Stimulated activated naive CD4-positive, alpha-beta T cell treated with Interleukin-2 at 50 U/mL for 16 hours (primary cell): Measurements from ENCODE around the gene SNAPC1.
"Not testable (repeated sequence)": the region's sequence is repeated elsewhere in the genome, so short reads cannot be mapped to it uniquely, and the experiment has no call there.

Experiments used
- DNase-seq: peaks from one replicate; lab custom pipeline; 2025; lab: John Stamatoyannopoulos, UW

Gene SNAPC1

DNA sequence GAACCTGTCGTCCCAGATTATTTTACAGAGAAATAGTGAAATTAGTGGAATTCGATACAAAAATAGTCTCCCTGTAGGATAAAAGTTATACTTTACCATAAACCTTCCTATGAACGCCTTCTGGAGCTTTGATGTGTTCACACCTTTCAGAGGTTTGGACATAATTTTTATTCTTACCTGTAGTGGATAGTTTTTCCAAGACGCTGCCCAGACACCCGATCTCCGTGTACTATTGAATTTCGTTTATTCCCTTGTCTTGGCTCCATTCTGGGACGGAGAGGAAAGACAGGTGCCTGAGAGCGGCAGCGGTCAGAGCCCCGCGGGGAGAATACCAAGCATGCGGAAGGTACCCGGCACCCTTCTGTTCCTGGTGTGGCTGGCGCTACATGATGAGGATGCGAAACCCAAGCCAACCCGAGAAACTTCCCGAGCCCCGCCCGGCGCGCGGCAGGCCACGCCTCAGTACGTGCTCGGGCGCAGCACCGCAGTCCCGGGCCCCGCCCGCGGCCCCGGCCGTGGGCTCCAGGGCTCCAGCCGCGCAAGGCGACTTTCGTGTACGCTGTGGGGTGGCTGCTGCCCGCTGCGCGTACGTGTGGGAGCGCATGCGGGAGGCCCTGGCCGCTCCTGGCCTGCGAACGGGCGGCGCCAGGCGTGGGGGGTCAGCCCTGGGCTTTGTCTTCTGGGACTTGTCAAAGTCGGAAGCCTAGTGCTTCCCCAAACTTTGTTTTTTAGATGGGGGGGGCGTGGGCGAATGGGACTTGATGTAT is 11.3 kb upstream of the SNAPC1 start:
- peak; percentile 63 for DNase-seq

DNA sequence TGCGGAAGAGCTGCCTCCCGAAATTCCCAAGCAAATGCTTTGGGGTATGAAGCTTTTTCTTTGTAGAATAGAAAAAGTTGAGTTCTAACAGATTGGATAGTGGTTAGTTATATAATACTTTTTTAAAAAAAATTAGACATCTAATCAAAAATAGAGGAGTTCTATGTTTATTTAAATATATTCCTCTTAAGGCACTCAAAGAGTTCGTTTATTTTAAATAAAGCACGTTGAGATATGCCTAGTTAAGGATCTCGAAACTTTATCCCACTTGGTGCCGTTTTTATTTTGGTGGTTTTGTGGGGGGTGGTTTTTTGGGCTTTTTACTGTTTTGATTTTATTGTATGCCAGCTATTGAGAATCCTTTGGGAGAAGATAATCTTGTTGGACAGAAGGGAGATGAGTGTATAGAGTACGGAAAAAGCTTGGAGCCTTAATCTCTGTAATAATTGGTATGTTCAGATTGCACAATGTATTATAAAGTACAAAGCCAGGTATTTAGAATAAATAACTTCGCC is 10.7 kb upstream of the SNAPC1 start:
- DNase-seq = no peak

- no peak for DNase-seq
Observed at GRCh38 chr14:61752626-61753025, 9.6 kb upstream of the SNAPC1 start.

DNA sequence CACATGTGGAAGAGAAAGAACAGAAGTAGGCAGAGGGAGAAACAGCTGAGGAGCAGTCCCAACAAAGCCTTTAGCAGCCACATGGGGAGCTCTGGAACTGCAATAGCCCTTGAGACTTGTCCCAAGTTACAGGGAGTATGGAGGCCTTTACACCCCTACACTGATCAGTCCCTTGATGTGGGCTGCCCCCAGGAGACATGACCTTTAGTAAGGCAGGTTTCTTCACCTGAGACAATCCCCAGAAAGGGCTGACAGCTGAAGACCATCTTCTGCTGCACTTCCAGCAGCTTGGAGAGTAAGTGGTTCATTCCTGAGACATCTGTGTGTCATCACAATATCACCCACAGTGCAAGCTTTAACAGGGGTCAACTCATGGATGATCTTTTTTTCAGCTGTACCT is 8.6 kb upstream of the SNAPC1 start:
- no peak for DNase-seq

GRCh38 chr14:61754627-61755381 is 7.4 kb upstream of the SNAPC1 start:
- DNase-seq = no peak

GRCh38 chr14:61755382-61755742 is 6.9 kb upstream of the SNAPC1 start:
- DNase-seq = not testable (repeated sequence)

DNA sequence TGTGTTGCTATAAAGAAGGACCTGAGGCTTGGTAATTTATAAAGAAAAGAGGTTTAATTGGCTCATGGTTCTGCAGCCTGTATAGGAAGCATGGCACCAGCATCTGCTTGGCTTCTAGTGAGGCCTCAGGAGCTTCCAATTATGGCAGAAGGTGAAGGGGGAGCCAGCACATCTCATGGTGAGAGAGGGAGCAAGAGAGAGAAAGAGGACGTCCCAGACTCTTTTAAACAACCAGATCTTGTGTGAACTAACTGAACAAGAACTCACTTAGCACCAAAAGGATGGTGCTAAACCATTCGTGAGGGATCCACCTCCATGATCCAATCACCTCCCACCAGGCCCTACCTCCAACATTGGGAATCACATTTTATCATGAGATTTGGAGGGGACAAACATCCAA is 6.1 kb upstream of the SNAPC1 start:
- no peak for DNase-seq

DNA sequence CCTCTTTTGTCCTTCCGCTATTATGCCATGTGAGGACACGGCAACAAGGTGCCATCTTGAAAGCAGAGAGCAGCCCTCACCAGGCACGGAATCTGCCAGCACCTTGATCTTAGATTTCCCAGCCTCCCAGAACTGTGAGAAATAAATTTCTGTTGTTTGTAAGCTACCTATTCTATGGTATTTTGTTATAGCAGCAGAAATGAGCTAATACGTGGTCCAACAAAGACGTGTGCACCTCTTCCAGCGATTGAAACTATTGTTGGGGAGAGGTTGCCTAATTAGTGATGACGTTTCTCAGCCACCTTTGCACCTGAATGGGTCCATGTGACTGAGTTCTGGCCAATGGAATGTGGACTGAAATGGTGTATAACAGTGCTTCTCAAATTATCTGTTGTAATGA is 2.3 kb upstream of the SNAPC1 start:
- DNase-seq = no peak

- DNase-seq = no peak
Observed at GRCh38 chr14:61761557-61761956, 663 bp upstream of the SNAPC1 start.

DNA sequence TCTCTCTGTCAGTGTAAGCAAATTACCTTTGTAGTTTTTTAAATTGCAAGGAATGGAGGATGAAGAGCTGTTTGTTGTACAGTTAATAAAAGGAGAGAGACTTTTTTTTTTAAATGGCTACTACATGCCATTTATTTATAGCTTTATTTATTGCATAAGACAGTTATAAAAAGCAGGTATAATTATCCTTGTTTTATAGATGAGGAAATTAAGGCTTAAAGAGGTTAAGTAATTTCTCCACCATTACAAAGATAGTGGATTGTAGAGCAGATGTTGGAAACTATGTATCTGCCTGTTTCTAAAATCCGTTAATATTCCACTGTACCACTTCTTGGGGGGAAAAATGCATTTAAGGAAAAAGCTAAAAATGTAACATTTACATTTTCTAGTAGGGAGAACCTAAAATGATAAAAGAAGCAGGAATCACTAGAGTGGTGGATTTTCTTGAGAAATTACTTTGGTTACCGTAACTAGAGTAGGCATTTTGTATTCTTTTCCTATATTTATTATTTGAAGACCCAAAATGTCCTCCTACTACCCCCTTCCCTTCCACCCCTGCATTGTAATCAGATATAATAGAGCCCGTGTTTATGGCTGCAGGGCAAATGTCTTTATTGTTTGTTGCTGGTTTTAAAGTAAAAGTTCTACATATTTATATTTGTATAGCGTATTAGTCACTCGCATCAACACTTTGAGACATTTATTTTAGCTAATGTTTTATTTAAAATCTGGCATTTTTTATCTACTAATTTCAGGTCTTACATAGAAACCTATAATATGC is 2.3 kb downstream of the SNAPC1 start:
- DNase-seq = no peak

DNA sequence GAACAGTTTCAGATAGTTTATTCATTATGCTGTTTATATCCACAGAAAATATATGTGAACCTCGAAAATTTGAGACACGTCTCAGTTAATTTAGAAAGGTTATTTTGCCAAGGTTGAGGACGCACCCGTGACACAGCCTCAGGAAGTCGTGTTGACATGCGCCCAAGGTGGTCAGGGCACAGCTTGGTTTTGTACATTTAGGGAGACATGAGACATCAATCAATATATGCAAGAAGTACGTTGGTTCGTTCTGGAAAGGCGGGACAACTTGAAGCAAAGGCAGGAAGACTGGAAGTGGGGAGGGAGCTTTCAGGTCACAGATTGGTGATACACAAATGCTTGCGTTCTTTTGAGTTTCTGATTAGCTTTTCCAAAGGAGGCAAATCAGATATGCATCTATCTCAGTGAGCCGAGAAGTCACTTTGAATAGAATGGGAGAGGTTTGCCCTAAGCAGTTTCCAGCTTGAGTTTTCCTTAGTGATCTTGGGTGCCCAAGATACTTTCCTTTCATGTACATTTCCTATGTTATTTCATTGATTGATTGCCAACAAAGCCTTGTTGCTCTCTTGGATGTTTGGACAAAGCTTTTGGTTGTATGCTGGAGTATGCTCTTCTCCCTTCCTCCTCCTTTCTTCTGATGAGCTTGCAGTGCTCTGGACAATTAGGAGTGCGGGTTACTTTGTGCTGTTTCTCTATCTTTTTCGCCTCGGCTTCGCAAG is 3.2 kb downstream of the SNAPC1 start:
- DNase-seq = no peak

GRCh38 chr14:61766151-61766550 is 3.9 kb downstream of the SNAPC1 start:
- DNase-seq = no peak

DNA sequence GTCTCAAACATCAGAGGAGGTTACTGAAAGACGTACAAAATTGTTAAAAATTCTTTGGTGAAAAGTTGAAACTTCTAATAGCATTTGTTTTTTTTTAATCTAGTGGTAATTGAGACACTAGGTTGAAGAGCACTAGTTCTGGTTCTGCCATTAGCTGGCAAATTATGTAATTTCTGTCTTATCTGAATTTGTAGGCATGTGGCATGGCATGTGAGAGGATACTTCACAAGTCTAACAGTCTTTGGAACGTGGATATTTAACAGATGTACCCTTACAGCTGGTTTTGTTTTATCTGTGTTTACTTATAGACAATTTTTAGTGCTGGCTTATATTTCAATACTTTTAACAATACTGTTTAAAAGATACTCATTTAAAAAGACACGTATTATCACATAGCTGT is 6.0 kb downstream of the SNAPC1 start:
- no peak for DNase-seq

- no peak for DNase-seq
Observed at GRCh38 chr14:61769893-61770292, 7.7 kb downstream of the SNAPC1 start.

DNA sequence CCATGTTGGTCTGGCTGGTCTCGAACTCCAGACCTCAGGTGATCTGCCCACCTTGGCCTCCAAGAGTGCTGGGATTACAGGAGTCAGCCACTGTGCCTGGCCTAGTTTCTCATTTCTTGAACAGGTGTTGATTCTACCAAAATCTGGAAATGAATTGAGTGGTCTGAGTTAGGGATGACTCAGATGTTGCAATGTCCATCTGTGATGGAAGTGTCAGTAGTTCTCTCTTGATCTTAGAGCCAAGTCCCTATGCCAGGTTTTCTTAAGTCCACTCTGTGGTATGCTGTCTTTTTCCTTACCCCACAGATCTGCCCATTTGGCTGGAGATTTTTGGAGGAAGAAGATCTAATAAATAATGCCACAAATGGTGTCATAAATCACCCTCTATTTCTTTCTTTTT is 12.6 kb downstream of the SNAPC1 start:
- DNase-seq = no peak

DNA sequence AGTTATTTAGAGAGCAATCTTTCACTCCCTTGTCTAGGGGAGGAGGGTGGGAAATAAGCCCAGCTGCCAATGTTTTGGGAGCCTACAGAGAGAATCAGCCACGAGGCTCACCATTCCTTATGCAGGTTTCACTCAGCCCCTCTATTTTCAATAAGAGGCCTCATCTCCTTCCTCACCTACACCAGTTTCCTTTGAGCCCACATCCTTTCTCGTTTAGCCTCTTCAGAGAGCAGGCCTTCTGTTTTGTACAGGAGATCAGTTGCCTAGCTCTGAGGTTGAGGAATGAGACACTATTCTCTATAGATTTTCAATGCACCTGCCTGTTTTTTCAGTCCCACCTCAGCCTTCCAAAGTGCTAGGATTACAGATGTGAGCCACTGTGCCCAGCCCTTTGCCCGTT is 17.9 kb downstream of the SNAPC1 start:
- DNase-seq = no peak

GRCh38 chr14:61797309-61797708 is 35.1 kb downstream of the SNAPC1 start:
- DNase-seq = no peak

GRCh38 chr14:61802010-61802568 is 39.9 kb downstream of the SNAPC1 start:
- DNase-seq = no peak

DNA sequence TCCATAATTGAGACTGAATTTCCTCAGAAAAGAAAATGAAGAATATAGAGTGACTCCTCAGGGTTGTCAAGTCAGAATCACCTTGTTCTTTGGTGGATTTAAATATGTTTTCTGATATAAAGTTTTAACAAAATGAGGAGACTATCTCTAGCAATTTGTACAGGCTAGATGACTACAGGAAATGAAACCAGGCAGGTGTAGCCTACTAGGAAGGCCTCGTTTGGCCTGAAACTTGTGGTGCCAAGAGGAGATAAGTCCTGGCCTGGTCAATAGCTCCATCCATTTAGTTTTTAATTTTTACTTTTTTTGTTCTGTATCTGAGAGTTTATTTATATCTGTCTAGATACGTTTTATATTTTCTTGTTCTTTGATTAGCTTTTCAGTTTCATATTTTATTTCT is 41.5 kb downstream of the SNAPC1 start:
- DNase-seq = no peak

GRCh38 chr14:61805451-61805850 is 43.2 kb downstream of the SNAPC1 start:
- no peak for DNase-seq

DNA sequence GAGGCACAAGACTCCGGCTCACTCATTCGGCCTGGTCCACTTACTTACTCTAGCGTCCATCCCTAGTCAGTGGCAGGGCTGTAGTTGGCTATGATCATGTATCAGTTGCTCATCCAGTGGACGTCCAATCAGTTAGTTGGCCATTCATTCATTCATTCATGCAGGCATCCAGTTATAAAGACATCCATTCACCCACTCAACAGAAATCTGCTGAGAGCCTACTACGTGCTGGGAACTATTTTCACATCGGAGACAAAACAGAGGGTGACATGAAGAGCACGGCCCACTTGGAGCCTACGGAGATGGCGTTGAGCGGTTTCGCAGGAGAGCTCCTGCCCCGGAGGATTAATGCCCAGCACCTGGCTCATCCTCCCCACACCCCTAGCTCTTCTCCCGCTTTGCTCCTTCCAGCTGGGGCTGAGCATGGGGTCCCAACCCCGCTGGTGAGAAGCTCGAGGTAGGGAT is 49.7 kb downstream of the SNAPC1 start:
- no peak for DNase-seq
